ENCODE measurements around the gene HMGN3.

DNA sequence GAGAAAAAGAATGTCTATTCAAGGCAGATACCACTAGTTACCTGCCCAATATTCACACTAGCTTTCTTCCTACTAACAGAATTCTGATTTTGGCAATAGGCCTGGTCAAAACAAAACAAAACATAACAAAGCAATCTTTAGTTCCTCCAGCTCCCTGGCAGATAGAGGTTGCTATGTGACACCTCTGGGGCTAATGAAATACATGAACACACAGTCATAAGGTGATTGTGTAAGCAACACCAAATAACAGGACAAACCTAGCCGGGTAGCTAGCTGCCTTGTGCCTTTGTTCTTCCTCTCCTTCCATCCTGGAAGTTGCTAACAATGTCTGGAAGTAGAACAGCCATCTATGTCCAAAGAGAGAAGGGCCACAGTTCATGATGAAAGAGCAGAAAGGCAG lies 6.0 kb upstream of the HMGN3 start:
- no peak for TF ChIP-seq EZH2 (IDR thresholded peaks at IDR 0.05; ENCODE audit: low read length)
- TF ChIP-seq, protein P1, sequence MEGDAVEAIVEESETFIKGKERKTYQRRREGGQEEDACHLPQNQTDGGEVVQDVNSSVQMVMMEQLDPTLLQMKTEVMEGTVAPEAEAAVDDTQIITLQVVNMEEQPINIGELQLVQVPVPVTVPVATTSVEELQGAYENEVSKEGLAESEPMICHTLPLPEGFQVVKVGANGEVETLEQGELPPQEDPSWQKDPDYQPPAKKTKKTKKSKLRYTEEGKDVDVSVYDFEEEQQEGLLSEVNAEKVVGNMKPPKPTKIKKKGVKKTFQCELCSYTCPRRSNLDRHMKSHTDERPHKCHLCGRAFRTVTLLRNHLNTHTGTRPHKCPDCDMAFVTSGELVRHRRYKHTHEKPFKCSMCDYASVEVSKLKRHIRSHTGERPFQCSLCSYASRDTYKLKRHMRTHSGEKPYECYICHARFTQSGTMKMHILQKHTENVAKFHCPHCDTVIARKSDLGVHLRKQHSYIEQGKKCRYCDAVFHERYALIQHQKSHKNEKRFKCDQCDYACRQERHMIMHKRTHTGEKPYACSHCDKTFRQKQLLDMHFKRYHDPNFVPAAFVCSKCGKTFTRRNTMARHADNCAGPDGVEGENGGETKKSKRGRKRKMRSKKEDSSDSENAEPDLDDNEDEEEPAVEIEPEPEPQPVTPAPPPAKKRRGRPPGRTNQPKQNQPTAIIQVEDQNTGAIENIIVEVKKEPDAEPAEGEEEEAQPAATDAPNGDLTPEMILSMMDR (optimal IDR thresholded peaks at IDR 0.05 in 1 of 3, IDR thresholded peaks at IDR 0.05 in 1 of 3, conservative IDR thresholded peaks at IDR 0.05 in 1 of 3; ENCODE audit: extremely low read depth in 1 of 3, insufficient read depth in 2 of 3, low read length in 3 of 3), result no peak

Data from keratinocyte (primary cell).